CD4-positive, alpha-beta T cell treated with Interleukin-1 beta for 1 hour (primary cell): ENCODE measurements around the gene CST3.
"Not testable (repeated sequence)": the region's sequence is repeated elsewhere in the genome, so short reads cannot be mapped to it uniquely, and the experiment has no call there.

Experiments used
- DNase-seq, 2 donors: peaks; one replicate each; pipeline ENCODE4 v3.0.0-alpha.2; 2020 to 2022

Gene CST3

GRCh38 chr20:23625236-23625964, 12.4 kb downstream of the CST3 start:
- no peak for DNase-seq

DNA sequence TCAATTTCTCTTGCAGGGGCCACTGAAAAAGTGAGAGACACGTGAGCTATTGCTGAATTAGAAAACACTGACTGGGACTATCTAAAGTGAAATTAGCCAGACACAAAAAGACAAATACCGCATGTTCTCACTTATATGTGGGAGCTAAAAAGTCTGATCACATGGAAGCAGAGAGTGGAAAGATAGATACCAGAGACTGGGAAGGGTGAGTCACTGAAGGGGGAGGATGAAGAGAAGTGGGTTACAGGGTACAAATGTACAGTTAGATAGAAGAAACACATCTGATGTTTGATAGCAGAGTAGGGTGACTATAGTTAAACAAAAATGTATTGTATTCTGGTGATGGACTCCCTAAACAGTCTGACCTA, 13.4 kb downstream of the CST3 start:
- DNase-seq = no peak

- DNase-seq = no peak
Observed at GRCh38 chr20:23623666-23624323, 14.0 kb downstream of the CST3 start.

- peak in 1 of 2 donors; percentile 36 for DNase-seq
Observed at GRCh38 chr20:23622839-23623343, 14.9 kb downstream of the CST3 start.

DNA sequence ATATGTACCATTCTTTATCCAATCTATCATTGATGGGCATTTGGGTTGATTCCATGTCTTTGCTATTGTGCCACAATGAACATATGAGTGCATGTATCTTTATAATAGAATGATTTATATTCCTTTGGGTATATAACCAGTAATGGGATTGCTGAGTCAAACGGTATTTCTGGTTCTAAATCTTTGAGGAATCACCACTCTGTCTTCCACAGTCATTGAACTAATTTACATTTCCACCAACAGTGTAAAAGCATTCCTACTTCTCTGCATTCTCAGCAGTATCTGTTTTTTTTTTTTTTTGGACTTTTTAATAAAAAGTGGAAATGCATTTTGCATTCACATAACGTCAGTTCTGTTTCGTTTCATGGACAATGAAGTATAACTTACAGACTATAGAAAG, 15.4 kb downstream of the CST3 start:
- DNase-seq = not testable (repeated sequence)

- DNase-seq = not testable (repeated sequence)
Observed at GRCh38 chr20:23620670-23621386, 16.9 kb downstream of the CST3 start.

GRCh38 chr20:23614163-23614562, 23.6 kb downstream of the CST3 start:
- DNase-seq = no peak

GRCh38 chr20:23613676-23614075, 24.1 kb downstream of the CST3 start:
- no peak for DNase-seq

GRCh38 chr20:23612396-23612795, 25.4 kb downstream of the CST3 start:
- DNase-seq = no peak

- no peak for DNase-seq
Observed at GRCh38 chr20:23609486-23610109, 28.2 kb downstream of the CST3 start.

DNA sequence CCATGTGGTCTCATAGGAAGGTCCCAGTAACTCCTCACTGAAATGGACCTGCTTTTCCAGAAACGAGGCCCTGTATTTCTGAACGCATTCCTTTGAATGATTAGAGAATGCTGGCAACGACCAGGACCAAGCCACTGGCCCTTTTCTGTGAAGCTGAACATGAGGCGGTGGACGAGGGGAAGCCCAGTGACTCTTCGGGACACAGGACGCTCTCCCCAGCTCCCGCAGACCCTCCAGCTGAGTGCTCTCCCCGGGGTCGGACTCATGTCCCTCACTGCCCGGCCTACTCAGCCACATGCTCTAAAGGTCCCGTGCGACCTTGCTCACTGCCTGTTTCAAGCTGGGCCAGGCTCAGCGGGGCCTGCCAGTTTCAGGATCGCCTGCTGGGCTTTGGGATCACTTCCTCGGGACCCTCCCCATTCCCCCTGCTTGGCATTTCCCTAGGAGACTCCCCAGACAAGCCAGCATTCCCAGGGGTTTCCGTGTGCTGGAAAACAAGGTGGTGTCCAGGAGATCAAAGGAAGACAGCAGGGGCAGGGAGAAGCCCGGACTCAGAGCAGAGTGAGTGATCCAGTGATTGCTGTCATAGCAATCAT, 29.4 kb downstream of the CST3 start:
- DNase-seq = no peak

GRCh38 chr20:23607497-23608245, 30.1 kb downstream of the CST3 start:
- DNase-seq = no peak

GRCh38 chr20:23606652-23607049, 31.1 kb downstream of the CST3 start:
- DNase-seq = peak; percentile 67 to 71

GRCh38 chr20:23605867-23606651, 31.7 kb downstream of the CST3 start, which contains the start of gene CST9:
TSS of gene CST9 (minus strand) at chr20:23605917. CDS start at chr20:23605864, 53 bp downstream.
- DNase-seq = no peak

- DNase-seq = no peak
Observed at GRCh38 chr20:23604306-23604705, 33.4 kb downstream of the CST3 start.

DNA sequence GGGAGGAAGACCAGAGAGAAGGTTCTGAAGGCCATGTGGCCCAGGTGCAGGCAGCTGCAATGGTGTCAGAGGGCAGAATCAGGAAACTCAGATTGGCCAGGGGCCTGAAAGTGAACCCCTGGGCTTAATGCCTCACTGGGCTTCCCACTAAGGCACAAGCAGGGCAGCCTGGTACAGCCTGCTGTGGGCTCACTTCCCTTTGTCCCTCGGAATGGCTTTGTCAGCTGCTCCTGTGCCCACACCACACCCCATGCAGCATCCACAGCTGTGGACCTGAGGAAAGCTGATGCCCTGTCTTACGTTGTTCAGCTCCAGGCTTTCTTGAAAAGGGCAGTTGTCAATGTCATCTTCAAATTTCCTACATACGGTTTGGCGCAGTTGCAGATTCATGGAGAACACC, 34.4 kb downstream of the CST3 start:
- DNase-seq = no peak

- DNase-seq = no peak
Observed at GRCh38 chr20:23602699-23603098, 35.1 kb downstream of the CST3 start.

GRCh38 chr20:23602241-23602640, 35.5 kb downstream of the CST3 start:
- no peak for DNase-seq

GRCh38 chr20:23601715-23602114, 36.0 kb downstream of the CST3 start:
- no peak for DNase-seq

- no peak for DNase-seq
Observed at GRCh38 chr20:23598481-23598880, 39.3 kb downstream of the CST3 start.

DNA sequence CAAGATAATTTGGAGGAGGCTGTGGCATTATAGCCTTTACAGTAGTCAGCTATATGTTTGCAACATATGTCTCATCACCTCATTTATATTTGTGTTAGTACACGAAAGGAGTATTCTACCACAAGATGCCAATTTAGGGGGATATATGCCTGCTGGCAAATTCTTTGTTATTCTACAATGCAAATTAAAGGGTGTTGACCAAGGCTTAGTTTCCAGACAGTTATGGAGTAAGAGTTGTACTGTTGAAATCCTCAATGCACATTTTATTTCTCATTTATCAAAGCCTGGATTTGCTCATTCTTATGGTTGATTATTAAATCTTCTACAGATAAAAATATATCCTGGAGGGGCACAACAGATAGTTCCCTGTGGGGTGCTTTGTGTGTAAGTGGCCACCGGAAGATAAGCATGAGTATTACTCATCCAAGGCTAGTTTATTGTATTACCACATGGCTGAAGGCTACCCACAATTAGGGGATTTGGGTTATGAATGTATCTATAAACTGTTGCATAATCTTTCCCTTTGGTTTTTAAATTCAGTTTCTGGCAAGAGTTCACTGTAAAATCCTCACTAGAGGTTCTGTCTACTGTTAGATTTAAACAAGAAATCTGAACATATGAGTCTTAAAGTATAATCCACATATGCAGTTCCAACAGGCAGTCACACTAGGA, 41.0 kb downstream of the CST3 start:
- DNase-seq = no peak
